IPS-20b (cell line): ENCODE data around the gene ABLIM1.

ENCODE experiments used
- H3K27ac ChIP-seq: one replicate; pipeline ENCODE4 v1.5.1; 2013; ENCODE audit warnings: low read length
- H3K27me3 ChIP-seq: 2 replicates; pipeline ENCODE4 v1.6.1; 2013; ENCODE audit warnings: mild to moderate bottlenecking, low read length, inconsistent platforms; ENCODE audit not compliant: insufficient read depth
- H3K36me3 ChIP-seq: 2 replicates; pipeline ENCODE4 v1.6.1; 2013; ENCODE audit warnings: low read depth, mild to moderate bottlenecking, inconsistent platforms, low read length, moderate library complexity; ENCODE audit not compliant: insufficient read depth
- H3K4me1 ChIP-seq: 2 replicates; pipeline ENCODE4 v1.6.1; 2013; ENCODE audit warnings: mild to moderate bottlenecking, control low read depth, inconsistent platforms, low read length, moderate library complexity; ENCODE audit not compliant: insufficient read depth
- H3K4me3 ChIP-seq: 2 replicates; pipeline ENCODE4 v1.5.1; 2013; ENCODE audit warnings: mild to moderate bottlenecking, low read length, inconsistent platforms
- H3K9ac ChIP-seq: 2 replicates; pipeline ENCODE4 v1.6.1; 2013; ENCODE audit warnings: low read depth, mild to moderate bottlenecking, inconsistent platforms, low read length, moderate library complexity
- H3K9me3 ChIP-seq: 2 replicates; pipeline ENCODE4 v1.6.1; 2013; ENCODE audit warnings: mild to moderate bottlenecking, low read depth, low read length, inconsistent platforms; ENCODE audit not compliant: insufficient read depth

The ABLIM1 gene

DNA sequence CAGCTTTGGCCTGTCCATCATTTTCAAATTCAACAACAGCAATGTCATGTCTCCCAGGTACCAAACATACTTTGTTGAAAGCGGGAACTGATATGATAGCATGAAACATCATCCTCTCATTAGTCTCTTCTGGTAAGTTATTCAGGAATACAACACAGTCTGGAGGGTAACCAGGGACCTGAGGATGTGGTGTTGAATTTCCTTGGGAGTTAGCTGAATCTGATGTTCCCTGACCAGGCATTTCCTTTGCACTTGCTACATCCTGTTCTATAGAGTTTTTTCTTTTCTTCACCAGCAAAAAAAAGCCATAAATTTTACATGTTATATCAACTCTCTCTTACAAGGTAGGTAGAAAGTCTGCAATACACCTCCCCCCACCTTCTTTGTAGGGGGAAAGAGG lies 156.0 kb downstream of the ABLIM1 start:
- Histone ChIP-seq H3K4me1 (peaks cover 13% of the 10 kb centered on the region), H3K9ac (no peak overlapping the region), H3K4me3 (no peak overlapping the region), H3K27ac (no peak overlapping the region), H3K36me3 (no peaks in the 10 kb centered on the region), H3K27me3 (no peaks in the 10 kb centered on the region), H3K9me3 (no peaks in the 10 kb centered on the region)

DNA sequence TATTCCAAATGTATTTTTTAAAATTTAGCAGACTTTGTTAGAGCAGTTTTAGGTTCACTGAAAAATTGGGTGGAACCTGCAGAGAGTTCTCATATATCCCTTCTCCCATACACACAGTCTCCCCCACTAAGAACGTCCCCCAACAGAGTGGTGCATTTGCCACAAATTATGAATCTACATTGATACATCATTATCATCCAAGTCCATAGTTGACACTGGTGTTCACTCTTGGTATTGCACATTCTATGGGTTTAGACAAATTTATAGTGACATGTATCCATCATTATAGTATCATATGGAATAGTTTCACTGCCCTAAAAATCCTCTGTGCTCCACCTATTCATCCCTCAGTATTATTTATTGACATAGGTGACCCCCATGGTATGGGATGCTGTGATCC lies 156.4 kb downstream of the ABLIM1 start:
- peaks cover 16% of the 10 kb centered on the region for H3K4me1 ChIP-seq
- no peak overlapping the region for H3K4me3 ChIP-seq
- no peaks in the 10 kb centered on the region for H3K9me3 ChIP-seq
- no peak overlapping the region for H3K9ac ChIP-seq
- no peaks in the 10 kb centered on the region for H3K27me3 ChIP-seq
- no peak overlapping the region for H3K27ac ChIP-seq
- no peaks in the 10 kb centered on the region for H3K36me3 ChIP-seq

DNA sequence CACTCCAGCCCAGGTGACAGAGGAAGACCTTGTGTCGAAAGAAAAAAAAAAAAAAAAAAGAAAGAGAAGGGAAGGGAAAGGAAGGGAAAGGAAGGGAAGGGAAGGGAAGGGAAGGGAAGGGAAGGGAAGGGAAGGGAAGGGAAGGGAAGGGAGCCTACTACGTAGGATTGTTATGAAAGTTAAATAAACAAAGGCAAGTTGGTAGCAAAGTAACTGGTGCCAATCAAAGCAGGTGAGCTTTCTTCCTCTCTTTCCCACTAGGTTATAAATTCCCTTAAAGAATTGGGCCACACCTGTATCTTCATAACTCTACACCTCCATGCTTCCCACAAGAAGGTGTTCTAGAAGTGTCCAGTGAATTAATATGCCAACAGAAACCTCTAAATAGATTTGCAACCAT lies 157.4 kb downstream of the ABLIM1 start:
- no peaks in the 10 kb centered on the region for H3K27me3 ChIP-seq
- no peak overlapping the region for H3K4me3 ChIP-seq
- H3K27ac ChIP-seq = no peak overlapping the region
- no peak overlapping the region for H3K9ac ChIP-seq
- no peaks in the 10 kb centered on the region for H3K9me3 ChIP-seq
- H3K36me3 ChIP-seq = no peaks in the 10 kb centered on the region
- H3K4me1 ChIP-seq = peaks cover 11% of the 10 kb centered on the region; the same call in 1 of the 2 replicates

DNA sequence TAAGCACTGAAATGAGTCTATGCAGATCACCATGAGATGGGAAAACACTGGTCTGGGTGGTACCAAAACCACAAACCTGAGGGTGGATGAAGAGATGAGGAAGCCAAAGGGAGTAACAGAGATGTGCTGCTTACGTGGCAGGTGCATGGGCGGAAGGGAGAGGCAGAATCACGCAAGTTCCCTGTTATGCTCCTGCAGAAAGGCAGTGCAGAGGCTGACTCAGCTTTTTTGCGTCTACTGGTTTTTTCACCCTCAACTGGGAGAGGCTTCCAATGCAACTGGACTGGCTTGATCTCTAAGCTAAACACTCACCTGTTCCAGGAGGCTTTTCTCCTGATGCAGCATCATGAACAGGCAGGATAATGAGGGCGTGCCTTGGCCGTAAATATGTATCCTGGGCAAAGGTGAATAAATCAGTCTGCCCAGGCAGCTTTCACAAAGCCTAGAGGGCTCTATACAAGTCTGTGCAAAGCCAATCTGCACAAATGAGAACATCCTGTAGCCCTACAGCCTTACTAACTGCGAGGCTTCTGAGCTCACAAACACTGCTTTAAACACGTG lies 158.4 kb downstream of the ABLIM1 start:
- Histone ChIP-seq H3K4me1 (peaks cover 3% of the 10 kb centered on the region; the same call in 1 of the 2 replicates), H3K4me3 (no peak overlapping the region), H3K27ac (no peak overlapping the region), H3K36me3 (peaks cover 4% of the 10 kb centered on the region; the same call in 1 of the 2 replicates), H3K9me3 (no peaks in the 10 kb centered on the region), H3K9ac (no peak overlapping the region), H3K27me3 (no peaks in the 10 kb centered on the region)

DNA sequence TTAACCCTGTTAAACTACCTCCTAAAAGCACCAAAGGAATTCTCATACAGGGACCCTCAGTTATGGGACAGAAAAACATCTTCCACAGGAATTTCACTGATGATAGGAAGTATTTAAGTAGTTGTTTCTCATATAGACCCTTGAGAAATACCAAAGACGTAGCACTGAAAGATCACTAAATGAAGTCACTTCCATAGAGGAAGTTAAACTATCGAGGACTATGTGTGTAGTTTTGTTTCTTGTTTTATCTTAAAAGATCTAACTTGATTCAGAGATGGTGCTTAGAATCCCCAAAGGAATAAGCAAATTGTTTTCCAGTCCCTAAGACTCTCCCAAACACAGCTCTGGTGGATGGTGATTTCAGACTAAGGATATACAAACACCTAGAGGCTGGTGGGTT lies 159.0 kb downstream of the ABLIM1 start:
- Histone ChIP-seq H3K9ac (no peak overlapping the region), H3K4me1 (peaks cover 3% of the 10 kb centered on the region; the same call in 1 of the 2 replicates), H3K27me3 (no peaks in the 10 kb centered on the region), H3K4me3 (no peak overlapping the region), H3K9me3 (no peaks in the 10 kb centered on the region), H3K27ac (no peak overlapping the region), H3K36me3 (peaks cover 4% of the 10 kb centered on the region; the same call in 1 of the 2 replicates)

DNA sequence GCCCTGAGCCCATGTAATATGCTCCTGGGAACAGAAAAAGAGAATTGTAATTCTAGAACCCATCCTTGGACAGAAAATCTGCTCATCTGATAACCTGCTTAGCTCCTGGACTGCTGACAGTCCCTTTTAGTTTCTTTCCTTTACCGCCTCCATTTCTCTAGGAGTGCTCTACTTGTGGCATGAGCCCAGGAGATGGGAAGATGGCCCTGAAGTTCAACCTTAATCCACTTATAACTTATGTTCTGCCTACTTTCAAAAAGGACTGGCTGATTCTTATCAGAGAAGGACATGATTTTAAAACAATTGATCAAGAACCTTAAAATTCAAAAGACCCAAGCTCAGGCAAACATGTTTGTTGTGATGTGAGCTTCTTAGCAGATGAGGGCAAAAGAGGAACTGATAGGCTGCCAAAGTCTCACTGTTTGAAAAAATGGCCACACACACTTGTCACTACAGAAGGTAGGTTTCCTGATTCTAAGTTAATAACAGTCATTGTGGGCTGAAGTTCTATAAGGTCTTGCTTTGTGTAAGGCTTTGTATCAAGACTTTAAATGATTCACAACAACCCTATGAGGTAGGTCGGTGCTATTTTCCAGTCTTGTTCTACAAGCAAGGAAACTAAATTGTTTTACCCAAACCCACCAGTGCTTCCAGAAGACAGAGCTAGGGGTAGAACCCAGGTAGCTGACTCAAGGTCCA lies 159.5 kb downstream of the ABLIM1 start:
- Histone ChIP-seq H3K27ac (no peak overlapping the region), H3K9me3 (no peaks in the 10 kb centered on the region), H3K36me3 (peaks cover 4% of the 10 kb centered on the region; the same call in 1 of the 2 replicates), H3K4me3 (no peak overlapping the region), H3K9ac (no peak overlapping the region), H3K4me1 (peaks cover 3% of the 10 kb centered on the region; the same call in 1 of the 2 replicates), H3K27me3 (no peaks in the 10 kb centered on the region)

DNA sequence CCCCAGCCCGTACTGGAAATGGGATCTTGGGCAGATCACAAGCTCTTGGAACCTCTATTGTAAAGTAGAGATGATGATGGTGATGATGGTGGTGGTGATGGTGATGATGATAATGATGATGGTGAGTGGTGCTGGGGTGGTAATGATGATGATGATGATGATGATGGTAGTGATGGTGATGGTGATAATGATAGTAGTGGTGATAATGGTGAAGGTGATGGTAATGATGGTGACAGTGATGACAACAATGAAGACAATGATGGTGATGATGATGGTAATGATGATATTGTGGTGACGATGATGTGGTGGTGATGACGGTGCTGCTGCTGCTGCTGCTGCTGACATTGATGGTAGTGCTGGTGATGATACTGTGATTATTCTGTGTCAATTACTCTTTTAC lies 162.8 kb downstream of the ABLIM1 start:
- Histone ChIP-seq H3K4me1 (peaks cover 4% of the 10 kb centered on the region; the same call in 1 of the 2 replicates), H3K27ac (no peak overlapping the region), H3K36me3 (peaks cover 4% of the 10 kb centered on the region; the same call in 1 of the 2 replicates), H3K9ac (no peak overlapping the region), H3K27me3 (no peaks in the 10 kb centered on the region), H3K9me3 (no peaks in the 10 kb centered on the region), H3K4me3 (no peak overlapping the region)

DNA sequence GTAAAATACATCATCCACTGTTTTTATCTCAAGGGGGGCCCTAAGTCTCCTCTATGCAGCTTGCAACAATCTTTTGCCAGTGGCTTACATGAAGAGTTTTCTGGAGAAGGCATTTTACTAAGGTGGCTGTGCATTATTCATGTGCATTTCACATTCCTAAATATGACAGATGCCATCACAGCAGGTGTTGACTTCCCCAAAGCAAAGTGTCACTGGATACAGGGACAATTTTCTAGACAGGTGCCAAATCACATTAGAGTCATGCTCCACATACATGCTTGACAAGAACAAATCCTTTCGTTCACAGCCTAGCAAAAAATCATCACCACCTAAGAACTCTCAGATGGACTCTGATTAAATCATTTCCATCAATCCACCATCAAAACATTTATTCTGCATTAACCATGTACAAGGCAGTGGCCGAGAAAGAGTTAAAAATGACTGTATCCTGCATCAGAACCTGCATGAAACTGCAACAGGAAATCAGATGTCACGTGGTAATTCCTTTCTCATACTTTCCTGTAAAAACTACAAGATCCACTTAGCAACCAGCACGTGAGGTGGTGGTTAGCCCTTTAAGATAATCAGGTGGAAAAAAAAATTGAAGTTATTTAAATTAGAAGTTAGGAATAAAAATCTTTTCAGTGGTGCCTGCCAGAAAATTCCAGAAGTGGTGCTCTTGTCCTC lies 165.6 kb downstream of the ABLIM1 start:
- Histone ChIP-seq H3K36me3 (peaks cover 4% of the 10 kb centered on the region; the same call in 1 of the 2 replicates), H3K4me3 (no peak overlapping the region), H3K9me3 (no peaks in the 10 kb centered on the region), H3K4me1 (peaks cover 17% of the 10 kb centered on the region), H3K27me3 (no peaks in the 10 kb centered on the region), H3K9ac (no peak overlapping the region), H3K27ac (no peak overlapping the region)

DNA sequence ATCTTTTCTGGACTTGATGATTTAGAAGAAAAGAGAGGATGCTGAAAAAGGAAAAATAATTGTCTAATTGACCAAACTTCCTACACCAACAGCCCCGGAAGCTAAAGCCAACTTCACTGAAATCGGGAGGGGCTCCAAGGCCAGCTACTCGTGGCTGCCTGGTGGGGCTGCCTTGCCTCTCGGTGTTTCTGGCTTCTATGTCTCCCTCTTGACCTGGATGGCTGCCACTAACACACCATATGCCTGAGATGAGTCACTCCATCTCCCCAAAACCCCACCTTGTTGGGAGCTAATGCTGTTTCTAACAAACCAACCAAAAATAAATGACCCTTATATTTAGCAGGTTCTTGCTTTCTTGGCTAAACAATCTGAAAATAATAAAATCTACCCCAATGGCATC lies 166.1 kb downstream of the ABLIM1 start:
- no peak overlapping the region for H3K27ac ChIP-seq
- peaks cover 4% of the 10 kb centered on the region; the same call in 1 of the 2 replicates for H3K36me3 ChIP-seq
- H3K9ac ChIP-seq = no peak overlapping the region
- H3K4me3 ChIP-seq = no peak overlapping the region
- H3K27me3 ChIP-seq = no peaks in the 10 kb centered on the region
- peaks cover 16% of the 10 kb centered on the region for H3K4me1 ChIP-seq
- H3K9me3 ChIP-seq = no peaks in the 10 kb centered on the region

DNA sequence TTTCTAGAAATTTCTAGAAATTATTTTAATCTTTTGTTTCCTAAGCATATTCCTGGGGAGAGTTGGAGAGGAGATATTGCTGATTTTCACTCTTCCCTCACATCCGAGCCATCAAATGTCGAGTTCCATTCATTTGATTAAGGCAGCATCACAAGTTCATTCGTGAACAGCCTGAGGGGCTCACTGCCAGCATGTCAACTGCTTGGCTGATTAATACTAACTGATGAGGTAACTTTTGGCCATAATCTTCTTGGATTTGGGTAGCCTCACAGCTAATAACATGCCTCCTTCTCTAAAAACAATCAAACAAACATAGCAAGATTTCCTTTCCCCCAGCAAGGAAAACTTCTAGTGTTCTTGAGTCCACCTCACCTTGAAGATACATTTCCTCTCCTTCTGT lies 166.7 kb downstream of the ABLIM1 start:
- H3K4me3 ChIP-seq = no peak overlapping the region

DNA sequence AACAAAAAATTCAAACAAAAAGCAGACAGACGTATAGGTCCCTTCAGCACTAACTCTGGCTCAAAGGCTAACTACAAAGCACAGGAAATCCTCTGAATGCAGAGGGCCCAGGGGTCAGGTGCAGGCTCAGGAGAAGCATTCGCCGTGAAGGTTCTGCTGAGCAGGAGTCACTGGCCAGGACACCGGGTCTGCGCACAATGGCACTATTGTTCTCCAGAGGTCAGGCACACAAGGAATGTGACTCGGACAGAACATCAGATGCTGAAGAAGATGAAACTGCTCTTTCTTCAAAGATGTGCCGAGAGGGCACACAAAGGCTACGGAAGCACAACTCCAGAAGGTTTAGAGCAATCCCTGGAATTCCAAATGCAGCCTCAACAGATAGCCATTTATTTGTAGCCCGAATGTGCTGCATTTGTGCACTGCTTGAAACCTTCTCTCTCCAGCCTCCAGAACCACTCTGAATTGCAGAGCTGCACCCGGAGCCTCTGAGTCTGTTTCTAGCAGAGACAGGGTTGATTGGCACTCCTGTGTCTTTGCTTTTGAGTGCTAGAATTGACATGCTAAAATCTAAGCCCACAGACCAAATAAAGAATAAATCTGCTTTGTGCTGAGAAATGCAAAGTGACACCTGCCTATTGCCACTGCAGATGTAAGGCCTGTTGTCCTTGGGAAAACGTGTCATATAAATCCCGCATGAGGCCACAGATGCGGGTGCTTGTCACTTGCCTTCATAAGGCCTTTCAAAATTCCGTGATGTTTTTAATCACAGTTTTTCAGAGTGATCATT lies 168.4 kb downstream of the ABLIM1 start:
- H3K4me3 ChIP-seq = peak overlapping the region; percentile 9; the same call in 1 of the 2 replicates
- H3K27ac ChIP-seq = peak overlapping the region; percentile 16
- H3K27me3 ChIP-seq = no peaks in the 10 kb centered on the region
- peaks cover 14% of the 10 kb centered on the region for H3K4me1 ChIP-seq
- no peak overlapping the region for H3K9ac ChIP-seq
- H3K36me3 ChIP-seq = peaks cover 18% of the 10 kb centered on the region; the same call in 1 of the 2 replicates
- no peaks in the 10 kb centered on the region; the same call in 1 of the 2 replicates for H3K9me3 ChIP-seq

More for the DNA sequence above, 166.7 kb downstream of the ABLIM1 start:
- Histone ChIP-seq H3K27ac (no peak overlapping the region), H3K4me1 (peaks cover 14% of the 10 kb centered on the region), H3K9me3 (no peaks in the 10 kb centered on the region), H3K9ac (no peak overlapping the region), H3K27me3 (no peaks in the 10 kb centered on the region), H3K36me3 (peaks cover 6% of the 10 kb centered on the region; the same call in 1 of the 2 replicates)
